PC-3 (cell line): ENCODE measurements around the gene ZFX.

Source experiments
- CTCF ChIP-seq: fragments of 300-600 bp; sonication (generic); conservative IDR thresholded peaks from 2 replicates; pipeline ENCODE4 v1.5.1; 2017; ENCODE audit warnings: antibody characterized with exemption, low read depth, mild to moderate bottlenecking, low read length
- EZH2 ChIP-seq: fragments of 300-600 bp; sonication (generic); IDR thresholded peaks from one replicate; pipeline ENCODE4 v1.6.1; 2017; ENCODE audit warnings: antibody characterized with exemption, mild to moderate bottlenecking, low read length; ENCODE audit not compliant: unreplicated experiment
- EZH2phosphoT487 ChIP-seq: fragments of 300-600 bp; sonication (generic); IDR thresholded peaks from 2 replicates; pipeline ENCODE4 v1.6.1; 2018; ENCODE audit warnings: mild to moderate bottlenecking, antibody characterized with exemption, low read length, borderline replicate concordance

- TF ChIP-seq CTCF (no peak), EZH2 (no peak), EZH2phosphoT487 (no peak)
These were observed 1.4 kb upstream of the ZFX start for GRCh38 chrX:24148121-24148520.
